Umbilical cord (tissue), 2 donors: Measurements from ENCODE around the gene ATG2A. TPM values are rescaled to one million over a fixed set of nuclear protein-coding genes. Genes with fewer than 3 reads are reported as not detected.

Experiments
- DNase-seq: peaks from one replicate; pipeline ENCODE4 v3.0.0-alpha.2; 2015; ENCODE audit warnings: low spot score
- total RNA-seq: library from RNA; depleted of rRNA; stranded (reverse); fragments of >200 nt; gene quantifications from one replicate; pipeline ENCODE4 v1.2.3, GENCODE V29; 2014; ENCODE audit warnings: low replicate concordance; ENCODE audit not compliant: insufficient read depth

Gene ATG2A
- 5.3 TPM for total RNA-seq

GRCh38 chr11:64916775-64917662, at the start of gene ATG2A:
TSS of gene ATG2A (minus strand) at chr11:64917209. CDS start at chr11:64917135, 74 bp downstream.
- DNase-seq, result peak; percentile 100

- DNase-seq, result no peak
Measured at GRCh38 chr11:64963072-64963631, 46.1 kb upstream of the ATG2A start.

GRCh38 chr11:64960719-64961118, 43.7 kb upstream of the ATG2A start:
- peak; percentile 21 for DNase-seq

GRCh38 chr11:64959498-64959897, 42.5 kb upstream of the ATG2A start:
- DNase-seq, result no peak

DNA sequence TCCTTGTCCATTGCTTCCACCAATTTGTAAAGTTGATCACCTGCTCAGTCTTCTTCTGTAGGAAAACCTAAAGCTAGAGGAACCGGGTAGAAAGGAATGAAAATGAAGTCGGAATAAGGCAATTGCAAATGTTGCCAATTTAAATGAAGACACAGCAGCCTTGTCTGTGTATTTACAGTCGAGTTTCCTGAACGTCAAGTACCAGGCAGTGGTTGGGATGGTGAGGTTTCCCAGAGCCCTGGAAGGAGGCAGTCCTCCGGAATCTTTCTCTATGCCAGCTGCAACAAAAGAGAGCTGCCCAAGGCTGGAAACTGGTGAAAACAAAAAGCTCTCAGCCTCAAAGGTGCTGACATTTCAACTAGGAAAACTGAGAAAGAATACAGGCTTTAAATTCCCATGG, 37.2 kb upstream of the ATG2A start:
- DNase-seq, result no peak

- no peak for DNase-seq
Measured at GRCh38 chr11:64951529-64951928, 34.5 kb upstream of the ATG2A start.

- no peak for DNase-seq
Measured at GRCh38 chr11:64947208-64947814, 30.3 kb upstream of the ATG2A start.

GRCh38 chr11:64936539-64936938, 19.5 kb upstream of the ATG2A start:
- DNase-seq, result no peak

- peak; percentile 35 for DNase-seq
Measured at GRCh38 chr11:64935359-64936081, 18.5 kb upstream of the ATG2A start, which contains the start of gene GPHA2. TSS of gene GPHA2 (minus strand) at chr11:64935893. CDS start at chr11:64935460, 433 bp downstream.

- DNase-seq, result no peak
Measured at GRCh38 chr11:64934682-64935358, 17.8 kb upstream of the ATG2A start.

DNA sequence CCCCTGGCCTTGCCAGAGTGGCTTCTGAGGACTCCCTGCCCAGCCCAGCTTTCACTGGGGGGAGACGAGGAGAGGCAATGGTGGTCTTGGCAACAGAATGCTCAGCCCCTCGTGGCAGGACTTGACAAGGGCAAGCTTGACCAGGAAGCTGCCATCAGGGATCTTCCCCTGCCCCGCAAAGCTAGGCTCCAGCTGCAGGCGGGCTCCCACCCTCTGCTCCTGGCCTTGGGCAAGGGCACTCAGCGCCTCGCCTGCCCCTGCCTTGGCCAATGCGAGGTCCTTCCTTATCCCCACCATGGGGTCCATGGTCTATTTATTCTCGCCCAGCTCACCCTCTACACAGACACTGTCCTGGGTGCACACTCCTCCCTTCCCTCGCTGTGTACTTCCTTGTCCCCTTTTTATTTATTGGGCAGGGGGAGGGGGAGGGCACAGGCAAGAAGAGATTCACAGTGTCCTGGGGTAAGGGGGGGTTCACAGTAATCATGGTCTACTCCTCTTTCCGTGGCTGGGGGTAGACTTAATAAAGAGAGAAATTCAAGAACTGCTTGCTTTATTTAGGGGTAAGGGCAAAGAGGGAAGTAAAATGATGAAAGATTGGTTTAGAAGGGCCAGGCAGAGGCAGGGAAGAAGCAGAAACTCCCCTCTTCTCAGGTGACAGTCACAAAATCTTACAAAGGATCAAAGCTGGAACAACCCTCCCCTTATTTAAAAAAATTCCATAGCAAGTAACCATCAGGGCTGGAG, 17.1 kb upstream of the ATG2A start:
- no peak for DNase-seq

DNA sequence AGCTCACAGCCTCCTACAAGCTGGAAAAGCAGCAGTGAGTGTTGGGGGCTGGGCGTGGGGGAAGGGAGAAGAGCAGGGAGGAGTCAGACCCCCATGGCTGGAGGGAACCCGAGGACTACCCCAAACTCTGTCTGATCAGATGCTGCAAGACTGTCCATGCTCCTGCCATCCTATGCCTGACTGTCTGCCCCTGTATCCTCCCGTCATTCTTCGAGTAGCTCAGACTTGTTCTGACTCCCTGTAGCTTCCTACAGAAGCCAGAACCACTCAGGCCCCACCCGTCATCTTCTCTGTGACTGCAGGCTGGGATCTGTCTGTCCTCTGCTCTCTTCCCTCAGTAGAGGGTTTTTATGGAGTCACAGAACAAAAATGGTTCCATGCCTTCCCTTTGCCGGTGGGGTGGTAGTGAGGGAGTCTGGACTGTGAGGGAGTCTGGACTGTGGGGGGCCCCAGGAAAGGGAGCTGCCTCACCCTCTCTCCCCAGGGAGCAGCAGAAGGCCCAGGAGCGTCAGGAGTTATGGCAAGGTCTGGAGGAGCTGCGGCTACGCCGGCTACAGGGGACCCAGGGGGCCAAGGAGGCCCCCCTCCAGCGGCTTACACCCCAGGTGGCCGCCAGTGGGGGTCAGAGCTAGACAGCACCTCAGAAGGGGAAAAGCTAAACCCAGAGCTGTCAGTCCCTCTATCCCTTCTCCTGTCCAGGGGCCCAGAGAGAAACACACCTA, 16.4 kb upstream of the ATG2A start:
- no peak for DNase-seq

DNA sequence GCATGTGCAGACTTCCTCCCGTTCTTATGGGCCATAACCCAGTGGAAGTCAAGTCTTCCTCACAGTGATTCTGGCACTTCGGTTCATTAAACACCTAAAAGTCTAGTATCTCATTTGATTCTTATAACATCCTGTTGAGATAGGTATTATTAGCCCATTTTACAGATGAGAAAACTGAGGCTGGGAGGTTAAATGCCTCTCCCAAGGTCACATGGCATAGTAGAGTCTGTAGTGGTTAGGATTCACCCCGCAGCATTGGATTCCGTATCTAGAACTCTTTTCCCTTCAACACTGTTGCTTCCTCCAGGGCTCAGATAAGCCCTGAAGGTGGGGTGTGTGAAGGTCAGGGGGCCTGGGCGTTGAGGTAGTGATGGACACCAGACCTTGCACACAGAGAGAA, 15.3 kb upstream of the ATG2A start:
- DNase-seq, result no peak

GRCh38 chr11:64931290-64931689, 14.3 kb upstream of the ATG2A start:
- DNase-seq, result no peak

GRCh38 chr11:64930340-64930739, 13.3 kb upstream of the ATG2A start:
- DNase-seq, result no peak

DNA sequence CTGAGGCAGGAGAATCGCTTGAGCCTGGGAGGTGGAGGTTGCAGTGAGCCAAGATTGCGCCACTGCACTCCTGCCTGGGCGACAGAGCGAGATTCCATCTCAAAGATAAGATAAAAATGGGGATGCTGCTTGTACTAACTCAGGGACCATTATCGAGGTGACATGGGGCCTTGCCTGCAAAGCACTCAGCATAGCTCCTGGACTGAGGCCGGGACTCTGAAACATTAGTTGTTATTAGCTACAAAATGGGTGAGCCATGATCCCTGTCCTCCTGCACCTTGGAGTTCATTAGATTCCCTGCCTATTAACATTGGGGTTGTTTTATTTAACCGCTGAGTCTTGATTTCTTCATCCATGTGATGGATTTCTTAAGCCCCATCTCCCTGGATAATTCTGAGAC, 12.6 kb upstream of the ATG2A start:
- no peak for DNase-seq

- DNase-seq, result no peak
Measured at GRCh38 chr11:64928957-64929356, 11.9 kb upstream of the ATG2A start.

- no peak for DNase-seq
Measured at GRCh38 chr11:64926689-64927088, 9.7 kb upstream of the ATG2A start.

DNA sequence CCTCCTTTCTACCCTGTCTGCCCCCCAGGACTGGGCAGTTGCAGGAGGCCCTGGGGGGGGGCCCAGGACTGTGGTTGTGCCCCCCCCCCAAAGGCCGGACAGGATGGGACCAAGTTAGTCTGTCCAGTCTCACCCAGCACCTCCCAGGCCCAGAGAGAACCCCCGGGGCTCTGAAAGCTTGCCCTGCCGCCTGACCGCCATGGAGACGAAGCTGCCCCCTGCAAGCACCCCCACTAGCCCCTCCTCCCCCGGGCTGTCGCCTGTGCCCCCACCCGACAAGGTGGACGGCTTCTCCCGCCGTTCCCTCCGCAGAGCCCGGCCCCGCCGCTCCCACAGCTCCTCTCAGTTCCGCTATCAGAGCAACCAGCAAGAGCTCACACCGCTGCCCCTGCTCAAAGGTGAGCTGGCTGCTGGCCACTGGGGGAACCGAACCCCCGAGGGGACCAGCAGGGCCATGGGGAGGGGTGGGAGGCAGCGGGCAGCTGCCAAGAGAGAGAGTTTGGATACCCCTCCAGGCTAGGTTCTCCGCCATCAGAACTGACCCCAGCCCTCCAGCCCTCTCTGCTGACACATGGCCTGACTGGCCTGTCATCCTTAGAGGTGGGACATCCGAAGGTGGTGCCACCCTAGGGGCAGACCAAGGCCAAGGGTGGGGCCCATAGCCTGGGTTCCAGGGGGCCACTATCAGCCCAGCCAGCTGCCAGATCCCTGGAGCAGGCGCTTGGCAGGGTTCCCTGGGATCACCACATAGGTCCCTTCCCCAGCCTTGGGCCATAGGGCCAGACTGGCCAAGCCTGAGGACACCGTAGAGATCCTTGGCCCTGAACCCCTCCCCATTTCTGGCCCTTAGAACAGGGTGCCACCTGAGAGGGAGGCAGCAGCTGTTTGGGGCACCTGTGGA, 8.8 kb upstream of the ATG2A start:
- DNase-seq, result no peak
